Measurements from ENCODE around the gene GRIA1. TPM values are rescaled to one million over a fixed set of nuclear protein-coding genes. Genes with fewer than 3 reads are reported as not detected.

The GRIA1 gene
- polyA plus RNA-seq (ENCODE audit: insufficient read length in 3 of 3) = 1 to 10 TPM; 1.3 to 4.0 (median 3.4) TPM

DNA sequence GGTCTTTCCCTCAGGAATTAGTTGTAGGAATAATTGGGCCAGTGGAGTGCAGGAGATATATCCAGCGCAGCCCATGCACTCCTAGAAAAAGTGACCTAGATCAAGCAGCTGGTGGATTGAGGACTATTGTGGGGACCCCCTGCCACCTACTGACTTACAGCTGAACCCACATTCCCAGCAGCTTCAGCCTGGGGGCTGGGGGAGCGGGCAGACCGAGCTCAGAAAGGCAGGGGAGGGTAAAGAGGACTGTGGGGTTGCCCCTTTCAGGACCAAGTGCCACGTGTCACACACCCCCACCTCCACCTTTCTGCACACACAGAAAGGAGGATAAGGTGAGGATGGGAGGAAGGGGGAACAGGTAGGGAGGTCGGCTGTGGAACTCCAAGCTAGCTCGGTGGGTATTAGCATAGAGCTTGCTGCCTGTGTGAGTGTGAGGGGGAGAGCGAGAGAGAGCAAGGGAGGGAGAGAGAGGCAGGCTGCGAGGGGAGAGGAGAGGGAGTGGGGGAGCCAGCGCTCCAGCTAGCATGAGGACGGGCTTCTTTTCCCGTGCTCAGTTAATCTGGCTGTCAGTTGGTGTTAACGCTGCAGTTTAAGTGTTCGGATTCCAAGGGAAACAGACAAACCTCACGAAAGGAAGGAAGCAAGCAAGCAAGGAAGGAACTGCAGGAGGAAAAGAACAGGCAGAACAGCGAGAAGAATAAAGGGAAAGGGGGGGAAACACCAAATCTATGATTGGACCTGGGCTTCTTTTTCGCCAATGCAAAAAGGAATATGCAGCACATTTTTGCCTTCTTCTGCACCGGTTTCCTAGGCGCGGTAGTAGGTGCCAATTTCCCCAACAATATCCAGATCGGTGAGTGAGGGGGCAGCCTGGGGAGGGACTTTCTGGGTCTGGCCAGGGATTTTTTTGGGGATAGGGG, at the start of gene GRIA1:
Gene GRIA1 (plus strand): TSS at position 553 of the 920 bp plus-strand sequence.
- peak in 1 of 3 donors; percentile 10 for DNase-seq (ENCODE audit: low read depth in 3 of 3, low spot score in 2 of 3)

DNA sequence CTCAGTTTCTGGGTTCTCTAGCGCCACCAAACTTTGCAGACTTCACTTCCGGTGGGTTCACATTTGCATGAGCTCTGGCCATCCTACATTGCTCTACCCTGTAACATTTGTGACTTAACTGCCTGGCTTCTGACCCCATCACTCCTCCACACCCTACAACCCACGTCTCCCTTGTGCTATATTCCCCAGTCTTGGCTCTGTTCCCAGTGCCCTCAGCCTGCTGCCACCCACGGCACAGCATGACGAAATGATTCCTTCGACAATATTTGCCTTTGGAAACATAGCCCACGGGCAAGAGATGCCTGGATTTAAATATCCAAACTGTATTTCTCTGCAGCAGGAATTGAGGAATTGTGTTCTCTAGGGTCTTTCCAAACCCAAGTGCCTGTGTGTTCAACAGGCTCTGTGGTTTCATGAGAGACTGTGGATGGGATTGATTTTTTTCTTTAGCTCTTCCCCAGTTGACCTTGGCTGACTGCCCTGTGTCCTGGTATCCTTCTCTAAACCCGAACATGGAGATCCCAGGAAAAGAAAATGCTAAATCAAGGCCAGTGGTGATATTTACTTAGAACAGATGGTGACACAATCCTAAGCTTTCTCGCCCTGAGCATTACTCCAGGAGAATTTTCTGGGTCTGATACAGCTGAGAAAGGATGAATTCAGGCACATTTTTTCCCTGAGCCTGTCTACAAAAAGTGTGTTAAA, 44.4 kb upstream of the GRIA1 start:
- DNase-seq (ENCODE audit: low read depth in 3 of 3, low spot score in 2 of 3) = no peak

DNA sequence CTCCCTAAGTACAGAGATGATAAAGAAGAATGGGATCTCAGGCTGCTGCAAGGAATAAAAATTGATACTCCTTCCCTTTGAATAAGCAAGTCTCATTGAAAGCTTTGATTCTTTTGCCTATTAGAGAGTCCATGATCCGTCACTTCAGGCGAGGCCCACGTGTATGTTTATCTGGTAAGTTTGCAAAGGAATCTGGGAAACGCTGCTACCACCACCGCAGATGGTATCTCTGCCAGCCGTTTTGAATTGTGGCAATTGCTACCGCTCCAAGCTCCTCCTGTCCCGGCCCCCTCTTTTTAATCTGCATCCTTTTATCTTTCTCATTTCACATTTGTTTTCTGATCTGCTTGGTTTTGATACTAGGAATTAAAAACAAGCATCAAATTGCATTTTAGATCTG, 42.9 kb upstream of the GRIA1 start:
- no peak for DNase-seq (ENCODE audit: low read depth in 3 of 3, low spot score in 2 of 3)

DNA sequence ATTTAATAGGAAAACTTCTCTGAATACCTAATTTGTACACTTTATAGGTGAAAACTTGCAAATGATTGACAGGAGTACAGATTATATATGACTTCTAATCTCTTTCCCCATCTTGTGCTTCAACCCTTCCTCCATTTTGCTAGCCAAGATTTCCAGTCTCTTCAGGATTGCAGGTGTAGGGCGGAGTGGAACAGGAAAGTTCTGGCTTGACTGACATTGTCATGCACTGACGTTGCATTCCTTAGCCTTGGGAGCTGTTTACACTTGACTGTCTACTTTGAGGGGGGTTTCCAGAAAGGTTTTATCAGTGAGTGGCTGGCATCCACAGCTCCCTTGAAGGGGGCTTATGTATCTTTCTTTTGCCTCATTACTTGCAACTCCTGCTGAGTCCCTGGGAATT, 34.1 kb upstream of the GRIA1 start:
- no peak for DNase-seq (ENCODE audit: low read depth in 3 of 3, low spot score in 2 of 3)

DNA sequence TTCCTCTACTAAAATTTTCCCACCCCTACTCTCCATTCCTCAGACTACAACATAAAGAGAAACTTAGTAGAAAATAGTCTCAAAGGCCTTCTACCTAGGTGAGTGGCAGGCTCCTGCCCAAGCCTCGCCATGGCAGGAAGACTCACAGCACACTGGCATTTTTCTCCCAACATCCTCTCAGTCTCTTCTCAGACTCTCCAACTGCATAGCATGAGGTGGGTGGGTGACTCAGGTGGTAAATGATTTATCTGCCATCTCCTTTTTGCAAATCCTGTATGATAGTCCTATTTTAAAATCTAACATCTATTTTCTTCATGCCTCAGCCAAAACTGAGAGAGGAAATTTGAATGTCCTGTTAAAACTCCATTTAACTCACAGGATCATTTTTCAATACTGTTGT, 33.5 kb upstream of the GRIA1 start:
- DNase-seq (ENCODE audit: low read depth in 3 of 3, low spot score in 2 of 3) = no peak

DNA sequence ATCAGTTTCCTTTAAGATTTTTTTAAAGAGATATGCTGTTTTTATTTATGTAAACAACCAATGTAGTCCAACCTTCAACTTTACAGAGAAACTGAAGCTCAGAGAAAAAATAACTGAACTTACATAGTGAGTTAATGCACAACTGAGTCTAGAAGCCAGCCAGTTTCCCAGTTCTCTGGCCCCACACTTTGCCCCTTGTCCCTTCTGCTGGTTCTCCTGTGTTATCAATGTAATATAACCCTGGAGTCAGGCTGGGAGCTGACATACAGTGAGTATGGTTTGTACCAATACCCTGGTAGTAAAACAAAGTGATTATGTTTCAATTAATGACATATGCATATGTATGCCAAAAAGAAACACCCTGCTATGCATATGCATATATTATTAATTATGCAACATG, 32.2 kb upstream of the GRIA1 start:
- no peak for DNase-seq (ENCODE audit: low read depth in 3 of 3, low spot score in 2 of 3)

DNA sequence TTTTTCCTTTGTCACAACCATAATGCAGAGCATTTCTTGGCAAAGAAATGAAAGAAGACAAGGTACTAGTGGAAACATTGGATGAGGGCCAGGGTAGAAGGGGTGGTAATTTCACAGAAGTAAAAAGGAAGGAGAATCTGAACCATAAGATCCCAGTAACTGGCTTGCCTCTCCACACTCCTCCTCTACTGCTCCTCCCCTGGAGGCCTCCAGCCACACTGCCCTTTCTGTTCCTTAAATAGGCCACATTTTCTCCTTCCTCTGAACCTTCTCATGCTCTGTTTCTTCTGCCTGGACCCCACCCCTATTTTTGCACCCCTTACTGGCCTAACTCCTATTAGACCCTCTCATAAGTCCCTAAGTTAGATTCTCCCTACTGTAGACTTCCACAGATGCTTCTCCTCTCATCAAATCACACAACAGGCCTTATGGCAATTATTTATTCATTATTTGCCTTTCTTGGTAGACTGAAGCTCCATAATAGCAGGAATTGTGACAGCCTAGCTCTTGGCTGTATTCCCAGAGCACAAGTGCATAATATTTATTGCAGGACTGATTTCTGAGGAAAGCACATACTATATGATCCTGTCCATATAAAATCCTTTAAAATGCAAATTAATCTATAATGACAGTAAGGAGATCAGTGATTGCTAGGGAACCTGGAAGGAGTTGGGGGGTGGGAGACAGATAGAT, 31.3 kb upstream of the GRIA1 start:
- no peak for DNase-seq (ENCODE audit: low read depth in 3 of 3, low spot score in 2 of 3)

DNA sequence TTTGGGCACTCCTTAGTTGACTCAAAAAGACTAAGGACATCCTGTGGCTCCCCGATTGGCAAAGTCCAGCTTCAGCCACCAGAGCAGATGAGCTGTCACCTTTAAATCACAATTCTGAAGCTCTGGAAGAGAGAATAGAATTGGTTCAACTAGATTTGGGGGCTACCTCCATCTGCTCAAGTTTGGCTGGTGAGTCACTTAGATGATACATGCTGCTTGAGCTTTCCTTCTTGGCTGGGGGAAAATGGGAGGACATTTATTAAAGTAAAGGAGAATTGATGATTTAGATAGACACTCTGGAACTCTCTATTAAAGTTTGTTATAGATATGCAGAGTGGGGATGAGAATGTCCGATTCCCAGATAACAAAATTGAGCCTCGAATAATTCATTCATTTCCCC, 30.0 kb upstream of the GRIA1 start:
- no peak for DNase-seq (ENCODE audit: low read depth in 3 of 3, low spot score in 2 of 3)

DNA sequence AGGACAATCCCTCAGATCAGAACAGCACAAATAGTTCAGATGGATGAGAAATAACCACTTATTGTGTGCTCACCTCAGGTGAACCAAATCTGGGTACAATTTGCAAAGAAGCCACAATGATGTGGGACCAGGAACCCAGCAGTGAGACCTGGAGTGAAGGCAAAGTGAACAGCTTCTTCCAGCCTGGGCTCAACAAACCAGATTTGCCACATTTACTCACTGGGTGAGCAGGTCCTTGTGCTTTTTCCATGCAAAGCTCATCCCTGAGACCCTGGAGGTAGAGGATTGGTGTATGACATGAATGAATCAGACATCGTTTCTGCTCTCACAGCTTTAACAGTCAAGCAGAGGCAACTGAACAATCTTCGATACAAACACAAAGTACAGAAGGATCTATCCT, 29.1 kb upstream of the GRIA1 start:
- DNase-seq (ENCODE audit: low read depth in 3 of 3, low spot score in 2 of 3) = no peak

DNA sequence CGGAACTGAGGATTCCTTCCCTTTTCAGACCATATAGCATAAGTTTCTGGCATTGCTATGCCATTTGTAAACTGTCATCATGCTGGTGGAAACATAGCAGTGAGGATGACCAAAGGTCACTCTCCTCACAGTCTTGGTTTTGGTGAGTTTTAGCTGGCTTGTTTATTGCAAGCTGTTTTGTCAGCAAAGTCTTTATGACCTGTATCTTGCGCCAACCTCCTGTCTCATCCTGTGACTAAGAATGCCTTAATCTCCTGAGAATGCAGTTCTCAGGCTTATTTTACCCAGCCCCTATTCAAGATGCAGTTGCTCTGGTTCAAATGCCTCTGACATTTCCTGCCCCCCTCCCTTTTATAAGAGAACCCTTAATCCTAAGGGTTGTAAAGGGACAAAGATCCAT, 26.7 kb upstream of the GRIA1 start:
- no peak for DNase-seq (ENCODE audit: low read depth in 3 of 3, low spot score in 2 of 3)

DNA sequence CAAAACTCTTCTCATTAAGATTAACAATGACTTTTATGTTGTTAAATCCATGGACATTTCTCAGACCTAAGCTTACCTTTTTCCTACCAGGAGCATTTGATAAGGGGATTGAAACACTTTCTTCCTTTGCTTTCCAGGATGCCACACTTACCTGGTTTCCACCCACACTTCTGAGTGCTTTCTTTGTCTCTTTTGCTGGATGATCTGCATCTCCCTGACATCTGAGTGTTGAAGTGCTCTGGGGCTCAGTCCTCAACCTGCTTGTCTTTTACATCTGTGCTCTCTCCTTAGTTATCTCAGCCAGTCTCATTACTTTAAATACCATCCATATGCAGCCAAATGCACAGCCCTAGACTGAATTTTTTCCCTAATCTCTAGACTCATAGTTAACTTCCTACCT, 22.9 kb upstream of the GRIA1 start:
- no peak for DNase-seq (ENCODE audit: low read depth in 3 of 3, low spot score in 2 of 3)

DNA sequence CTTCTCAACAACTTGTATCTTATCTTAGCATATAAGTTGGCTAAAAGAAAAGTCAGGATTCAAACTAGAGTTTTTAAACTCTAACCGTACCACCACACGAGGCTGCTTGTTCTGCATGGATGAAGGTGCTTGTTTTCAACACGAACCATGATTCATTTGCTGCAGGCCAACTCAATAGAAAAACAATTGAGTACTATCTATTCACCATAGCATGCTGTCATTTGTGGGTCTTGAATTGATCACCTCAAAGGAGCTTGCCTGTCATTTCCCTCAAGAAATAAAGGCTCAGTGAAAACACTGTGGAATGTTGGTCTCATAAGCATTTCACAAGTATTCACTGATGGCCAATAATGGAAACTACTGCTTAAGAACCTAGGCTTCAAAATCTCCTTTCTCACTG, 21.0 kb upstream of the GRIA1 start:
- no peak for DNase-seq (ENCODE audit: low read depth in 3 of 3, low spot score in 2 of 3)

DNA sequence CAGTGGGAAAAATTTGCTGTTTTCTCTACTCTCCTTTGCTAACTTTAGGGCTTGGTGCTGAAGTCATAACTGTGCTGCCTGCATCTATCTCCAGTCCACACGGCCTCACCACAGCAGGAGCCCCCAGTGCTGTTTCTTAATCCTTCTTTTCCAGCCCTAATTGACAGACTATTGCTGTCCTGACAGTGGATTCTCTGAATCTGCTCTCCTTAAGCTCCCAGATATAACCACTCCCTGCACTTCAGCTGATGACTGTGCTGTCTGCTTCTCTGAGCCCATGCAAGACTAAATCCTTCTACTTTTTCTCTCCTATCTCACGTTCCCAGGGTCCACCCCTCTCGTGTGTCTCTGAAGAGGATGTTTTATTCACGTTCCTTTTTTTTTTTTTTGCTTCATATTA, 19.7 kb upstream of the GRIA1 start:
- no peak for DNase-seq (ENCODE audit: low read depth in 3 of 3, low spot score in 2 of 3)

DNA sequence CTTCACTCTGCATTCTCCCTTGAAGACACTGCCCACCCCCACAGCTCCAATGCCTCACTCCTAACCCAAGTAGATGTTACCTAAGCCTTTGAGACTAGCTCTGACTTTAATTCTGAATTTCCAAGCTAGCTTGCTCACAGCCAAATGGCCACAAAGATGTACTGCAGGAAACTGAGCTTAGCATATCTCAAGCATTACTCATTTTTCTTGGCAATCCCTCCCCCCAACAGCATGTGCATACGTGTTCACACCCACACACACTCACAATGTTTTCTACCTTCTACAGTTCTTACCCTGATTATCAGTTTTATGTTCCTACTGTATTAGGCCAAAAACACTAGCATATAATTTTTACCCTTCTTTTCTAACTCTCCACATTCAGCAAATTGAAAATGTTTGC, 13.7 kb upstream of the GRIA1 start:
- DNase-seq (ENCODE audit: low read depth in 3 of 3, low spot score in 2 of 3) = no peak

DNA sequence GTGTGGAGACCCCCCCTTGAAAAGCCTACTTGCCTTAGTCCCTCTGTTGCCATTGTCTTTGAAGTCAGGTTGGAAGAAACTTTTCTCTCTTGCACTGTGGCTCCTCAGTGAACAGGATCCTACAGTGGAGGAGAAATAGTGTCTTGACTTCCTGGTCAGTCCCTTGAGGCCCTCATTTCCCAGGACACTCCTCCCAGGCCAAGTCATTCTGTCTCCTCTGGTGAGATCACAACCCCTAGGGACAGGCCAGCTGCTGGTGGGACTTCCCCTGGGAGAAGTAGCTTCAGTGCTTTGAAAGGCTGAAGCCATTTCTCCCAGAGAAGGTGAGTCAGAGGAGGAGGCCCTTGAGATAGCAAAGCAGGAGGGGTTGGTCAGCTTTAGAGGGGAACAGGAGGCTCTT, 10.1 kb upstream of the GRIA1 start:
- DNase-seq (ENCODE audit: low read depth in 3 of 3, low spot score in 2 of 3) = no peak

DNA sequence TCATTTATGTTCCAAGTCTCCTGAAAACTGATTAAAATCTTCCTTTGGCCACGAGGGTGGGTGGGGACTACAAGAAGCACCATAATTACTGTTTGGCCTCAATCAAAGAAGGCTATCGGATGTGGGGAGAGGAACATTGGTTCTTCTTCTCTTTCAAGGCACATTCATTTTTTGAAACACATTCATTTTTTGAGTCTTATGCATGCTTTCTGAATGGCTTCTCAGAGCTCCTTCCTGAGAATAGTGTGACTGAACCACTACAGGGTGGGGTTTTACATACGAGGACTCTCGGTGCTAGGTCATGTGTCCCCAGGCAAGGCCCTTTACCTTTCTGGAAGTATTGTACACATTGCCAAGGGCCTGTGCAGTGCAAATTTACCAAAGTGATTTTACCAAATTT, 7.0 kb upstream of the GRIA1 start:
- no peak for DNase-seq (ENCODE audit: low read depth in 3 of 3, low spot score in 2 of 3)

DNA sequence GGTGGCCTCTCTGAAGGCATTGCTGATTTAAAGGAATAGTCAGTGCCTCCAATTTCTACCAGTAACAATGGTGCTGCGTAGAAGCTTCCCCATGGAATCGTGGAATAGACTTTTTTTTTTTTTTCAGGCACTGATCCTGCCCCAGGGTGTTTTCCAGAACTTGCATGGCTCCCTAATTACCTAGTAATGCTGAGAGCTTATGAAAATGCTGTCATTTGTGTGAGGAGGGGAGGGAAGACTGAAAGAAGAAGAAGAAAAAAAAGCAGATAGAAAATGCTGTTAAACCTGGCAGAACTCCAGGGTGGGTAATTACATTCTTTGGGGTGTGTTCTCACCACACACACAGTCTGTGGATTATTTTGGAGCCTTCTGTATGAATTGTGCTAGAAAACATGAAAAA, 4.8 kb upstream of the GRIA1 start:
- no peak for DNase-seq (ENCODE audit: low read depth in 3 of 3, low spot score in 2 of 3)

DNA sequence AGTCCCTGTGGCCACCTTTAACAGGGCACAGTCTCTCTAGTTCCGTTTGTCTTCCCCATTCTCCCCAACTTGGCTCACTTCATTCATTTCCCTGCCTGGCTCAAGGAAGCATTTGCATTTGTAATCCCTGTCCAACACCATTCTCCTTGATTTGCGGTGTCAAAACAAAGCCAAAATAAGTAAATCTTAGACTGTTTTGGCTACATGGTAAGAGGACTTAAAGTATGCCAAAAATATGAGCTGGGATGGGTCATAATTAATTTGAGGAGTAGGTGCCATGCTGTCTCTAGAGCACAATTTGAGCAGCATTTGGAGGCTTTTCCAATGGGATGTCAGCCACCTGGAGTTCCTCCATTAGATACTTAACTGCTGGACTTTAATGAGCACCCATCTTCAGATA, 3.7 kb upstream of the GRIA1 start:
- DNase-seq (ENCODE audit: low read depth in 3 of 3, low spot score in 2 of 3) = no peak

DNA sequence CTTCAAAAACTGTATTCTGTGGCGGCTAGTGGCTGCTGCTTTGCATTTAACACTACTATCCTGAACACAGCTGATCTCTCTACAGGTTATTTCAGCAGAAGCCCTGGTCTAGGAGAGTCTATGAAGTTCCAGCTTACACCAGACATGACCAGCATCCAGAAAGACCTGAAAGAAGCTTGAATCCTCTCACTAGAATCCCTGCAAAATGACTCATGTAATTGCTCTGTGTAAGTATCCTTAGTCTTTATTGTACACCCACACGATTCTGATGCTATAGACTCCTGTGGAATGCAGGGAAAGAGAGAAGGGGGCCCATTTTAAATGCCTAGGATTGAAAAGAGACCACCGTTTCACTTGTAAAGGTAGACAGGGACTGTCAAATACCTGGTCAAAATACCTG, 859 bp upstream of the GRIA1 start:
- no peak for DNase-seq (ENCODE audit: low read depth in 3 of 3, low spot score in 2 of 3)

DNA sequence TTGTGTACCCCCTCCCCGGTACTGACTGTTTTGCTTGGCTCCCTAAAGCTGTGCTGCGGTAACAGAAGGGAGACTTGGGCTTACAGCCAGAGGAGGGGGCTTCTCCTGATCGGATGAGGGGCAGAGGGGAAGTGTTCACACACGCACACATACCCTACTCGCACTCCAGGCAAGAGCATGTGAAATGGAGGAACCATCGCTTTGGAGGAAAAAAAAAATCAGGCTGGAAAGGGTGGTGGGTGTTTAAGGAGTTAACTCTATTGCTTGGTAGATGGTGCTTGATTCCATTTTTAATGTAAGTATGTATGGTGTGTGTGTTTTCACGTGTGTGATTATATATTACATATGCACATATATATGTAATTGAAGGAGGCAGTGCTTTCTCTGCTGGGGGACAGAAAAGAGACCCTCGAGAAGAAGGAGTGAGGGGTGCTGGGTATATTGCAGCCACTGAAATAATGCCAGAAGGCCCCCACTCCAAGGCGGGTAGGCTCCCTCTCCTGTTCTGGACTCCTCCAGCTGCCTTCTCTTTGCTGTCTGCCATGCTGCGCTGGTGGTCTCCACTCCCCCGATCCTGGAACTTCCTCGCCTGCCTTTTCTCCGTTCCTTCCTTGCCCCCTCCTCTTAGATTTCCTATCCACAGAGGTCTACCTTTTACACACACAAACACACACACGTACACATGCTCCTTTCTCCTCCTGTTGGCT, 721 bp downstream of the GRIA1 start:
- no peak for DNase-seq (ENCODE audit: low read depth in 3 of 3, low spot score in 2 of 3)

DNA sequence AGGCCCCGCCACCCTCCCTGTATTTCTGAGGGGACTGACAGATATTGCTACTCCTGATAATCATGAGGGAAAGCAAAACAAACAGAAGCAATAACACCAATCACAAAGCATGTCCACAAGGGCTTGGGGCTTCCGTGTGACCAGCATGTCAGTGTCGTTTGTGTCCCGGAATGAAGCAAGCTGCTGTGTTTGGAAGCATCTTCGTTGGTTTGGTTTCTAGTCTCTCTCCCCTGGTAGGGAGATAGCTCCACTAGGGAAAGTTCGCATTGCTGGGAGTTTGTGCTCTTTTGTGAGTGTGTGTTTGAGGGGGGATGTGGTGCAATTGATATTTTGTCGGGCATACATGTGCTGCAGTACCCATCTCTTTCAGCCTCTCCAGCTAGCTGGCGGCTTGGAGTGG, 1.4 kb downstream of the GRIA1 start:
- DNase-seq (ENCODE audit: low read depth in 3 of 3, low spot score in 2 of 3) = no peak
